Left kidney (tissue), 2 donors: ENCODE results near the gene ROBO1. TPM values are rescaled to one million over a fixed set of nuclear protein-coding genes. Genes with fewer than 3 reads are reported as not detected.

ENCODE experiments used
- DNase-seq: peaks from one replicate; pipeline ENCODE4 v3.0.0-alpha.2; 2013
- polyA plus RNA-seq: library from polyadenylated mRNA; unstranded; fragments of 120-200 nt; gene quantifications from one replicate; pipeline ENCODE4 v1.2.1, GENCODE V29; 2013; ENCODE audit not compliant: insufficient read length

ROBO1 gene
- polyA plus RNA-seq, 1 donor, result 130 TPM

DNA sequence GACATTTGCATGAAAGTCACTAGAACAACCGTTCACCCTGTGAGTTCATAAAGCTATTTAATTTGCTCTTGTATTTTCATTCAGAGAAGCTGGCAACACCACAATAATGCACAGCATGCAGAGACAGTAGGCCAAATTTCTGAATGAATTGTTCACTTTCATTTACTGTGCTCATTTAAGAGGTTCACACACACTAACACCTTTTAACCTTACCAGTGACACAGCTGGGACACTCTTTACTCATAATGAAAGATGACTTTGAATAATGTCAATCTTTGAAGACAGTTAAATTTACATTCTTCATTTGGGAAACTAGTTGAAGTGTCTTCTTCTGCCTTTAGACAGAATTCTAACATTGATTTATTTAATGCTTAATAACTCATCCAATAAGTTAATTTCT is 95.7 kb downstream of the ROBO1 start:
- DNase-seq, result no peak

DNA sequence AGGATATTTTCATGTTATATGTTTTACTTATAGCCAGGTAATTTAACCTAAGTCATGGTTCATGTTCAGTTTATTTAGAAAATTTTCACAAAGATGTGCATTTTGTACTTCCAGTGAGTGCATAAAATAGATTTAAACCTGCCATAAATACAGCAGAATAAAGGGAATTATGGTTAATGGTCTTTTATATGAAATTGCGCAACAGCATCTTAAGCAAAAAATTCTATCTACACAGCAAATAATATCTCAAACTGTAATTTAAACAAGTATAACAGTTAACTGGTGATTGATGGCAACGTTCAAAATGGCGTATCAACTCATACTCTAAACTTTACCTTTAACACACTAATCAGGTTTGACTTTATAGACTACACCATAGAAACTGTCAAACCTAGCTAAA is 97.6 kb downstream of the ROBO1 start:
- no peak for DNase-seq

GRCh38 chr3:79664455-79664854 is 103.3 kb downstream of the ROBO1 start:
- no peak for DNase-seq

DNA sequence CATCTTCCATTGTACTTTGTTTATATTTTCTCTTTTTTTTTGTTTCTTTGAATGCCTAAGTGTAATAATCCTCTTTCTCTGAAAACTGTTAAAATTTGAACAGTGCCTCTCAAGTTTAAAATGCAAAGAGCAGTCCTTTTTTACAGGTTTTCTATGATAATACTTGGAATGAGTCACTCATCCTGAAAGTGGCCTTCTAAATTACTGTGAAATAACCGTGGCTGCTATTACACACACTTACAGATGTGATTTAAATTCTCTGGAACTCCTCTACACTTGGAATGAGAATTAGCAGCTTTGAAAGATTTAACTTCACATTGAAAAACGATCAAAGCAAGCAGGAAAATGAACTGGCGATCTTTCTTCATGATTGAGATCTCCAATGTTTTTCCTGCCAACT is 105.9 kb downstream of the ROBO1 start:
- DNase-seq, result no peak

- DNase-seq, result no peak
Observed at GRCh38 chr3:79657076-79657475, 110.7 kb downstream of the ROBO1 start.

- DNase-seq, result no peak
Observed at GRCh38 chr3:79654019-79654418, 113.8 kb downstream of the ROBO1 start.

DNA sequence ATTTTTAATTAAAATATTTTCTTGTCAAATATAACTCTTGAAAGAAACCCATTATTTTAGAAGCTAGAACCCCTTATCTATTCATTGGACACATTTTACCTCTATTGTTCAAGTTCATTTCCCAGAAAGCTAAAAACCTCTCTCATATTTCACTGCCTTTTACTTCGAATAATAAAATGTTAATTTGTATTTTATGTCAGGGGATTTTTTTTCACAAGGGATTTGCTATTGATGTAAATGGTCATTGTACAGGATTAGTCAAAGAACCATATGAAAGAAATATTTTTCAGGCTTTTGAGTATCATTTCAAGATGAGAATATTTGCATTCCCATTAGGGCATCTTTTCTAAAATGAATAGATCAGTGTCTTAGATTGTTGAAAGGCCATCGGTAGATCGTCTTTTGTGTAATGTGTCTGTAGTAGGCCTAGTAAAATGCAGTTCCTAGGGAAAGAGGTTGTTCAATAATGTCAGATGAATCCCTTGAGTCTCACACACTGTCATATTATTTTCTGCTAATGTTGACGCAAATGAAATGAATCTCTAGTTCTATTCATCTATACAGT is 114.5 kb downstream of the ROBO1 start:
- no peak for DNase-seq

DNA sequence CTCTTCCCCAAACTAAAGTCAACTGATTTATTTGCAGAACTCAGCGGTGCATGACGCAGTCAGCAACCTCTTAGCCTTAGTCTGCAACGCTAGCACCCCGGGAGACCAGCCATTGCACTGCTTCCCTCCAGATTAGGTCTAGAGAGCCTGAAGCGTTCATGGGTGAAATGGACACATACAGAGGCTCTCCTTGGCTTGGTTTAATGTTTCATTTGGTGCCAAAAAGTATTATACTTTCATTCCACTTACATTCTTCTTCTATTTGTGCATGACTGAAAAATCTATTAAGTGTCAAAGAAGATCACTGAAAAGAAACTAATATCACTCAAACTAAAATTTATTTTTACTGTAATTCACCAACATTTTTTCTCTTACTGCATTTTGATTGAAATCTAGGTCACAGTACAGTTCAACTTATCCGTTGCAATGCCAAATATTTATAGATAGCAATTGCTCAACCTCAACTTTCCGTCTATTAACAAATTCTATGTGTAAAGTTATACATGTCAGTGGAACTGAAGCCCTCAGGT is 116.2 kb downstream of the ROBO1 start:
- DNase-seq, result peak; percentile 55

DNA sequence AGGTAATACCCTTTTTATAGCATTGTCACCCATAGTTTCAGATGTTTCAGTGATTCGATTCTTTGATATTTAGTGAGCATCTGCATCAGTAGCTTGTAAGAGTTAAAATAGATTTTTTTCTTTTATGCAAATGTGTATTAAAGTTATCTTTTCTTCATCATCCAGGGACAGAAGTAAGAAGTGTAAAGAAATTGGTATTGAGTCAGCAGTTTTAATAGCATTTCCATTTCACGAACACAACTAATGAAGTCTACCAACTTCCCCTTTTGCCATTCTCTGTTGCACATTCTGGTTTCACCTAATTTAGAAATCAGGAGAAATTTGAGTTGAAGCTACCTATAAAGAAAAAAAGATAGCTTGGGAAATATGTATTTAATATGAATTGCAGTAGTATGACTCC is 127.9 kb downstream of the ROBO1 start:
- DNase-seq, result no peak

GRCh38 chr3:79636372-79636771 is 131.4 kb downstream of the ROBO1 start:
- no peak for DNase-seq

- no peak for DNase-seq
Observed at GRCh38 chr3:79632842-79633241, 135.0 kb downstream of the ROBO1 start.

- no peak for DNase-seq
Observed at GRCh38 chr3:79618883-79619282, 148.9 kb downstream of the ROBO1 start.

- DNase-seq, result no peak
Observed at GRCh38 chr3:79606414-79606813, 161.4 kb downstream of the ROBO1 start.

DNA sequence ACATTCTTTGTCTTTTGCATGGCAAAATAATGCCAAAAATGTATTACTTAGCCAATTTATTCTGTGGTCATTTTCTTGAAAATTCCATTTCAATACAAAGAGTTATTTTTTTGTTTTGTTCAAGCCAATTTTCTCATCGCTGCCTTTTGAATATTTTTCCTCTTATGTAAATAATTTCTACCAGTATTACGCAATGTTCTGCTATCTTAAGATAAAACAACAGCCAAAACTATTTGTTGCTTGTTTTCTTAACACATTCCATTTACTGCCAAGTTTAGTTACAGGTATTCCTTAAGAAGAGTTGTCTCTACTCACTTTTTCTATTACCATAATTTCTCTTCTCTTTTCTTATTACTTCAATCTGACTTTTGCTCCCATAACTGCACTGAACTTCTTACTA is 163.1 kb downstream of the ROBO1 start:
- no peak for DNase-seq

DNA sequence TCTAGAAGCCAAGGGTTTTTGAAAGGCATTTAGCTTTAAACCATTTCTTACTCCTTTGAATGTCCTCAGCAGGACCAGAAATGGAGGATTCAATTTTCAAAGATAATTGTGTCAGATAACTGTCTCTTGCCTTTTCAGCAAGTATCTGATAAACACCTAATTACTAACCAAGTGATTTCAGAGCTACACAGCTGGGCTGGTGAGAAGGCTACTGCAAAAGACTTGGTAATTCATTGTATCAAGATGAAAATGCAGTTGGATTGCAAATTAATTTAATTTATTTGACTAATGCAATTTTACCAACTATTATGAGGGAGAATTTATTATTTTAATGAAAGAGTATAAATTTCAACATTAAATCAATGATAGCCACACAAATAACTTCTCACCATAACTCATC is 165.4 kb downstream of the ROBO1 start:
- DNase-seq, result no peak

- no peak for DNase-seq
Observed at GRCh38 chr3:79598594-79598993, 169.2 kb downstream of the ROBO1 start.

DNA sequence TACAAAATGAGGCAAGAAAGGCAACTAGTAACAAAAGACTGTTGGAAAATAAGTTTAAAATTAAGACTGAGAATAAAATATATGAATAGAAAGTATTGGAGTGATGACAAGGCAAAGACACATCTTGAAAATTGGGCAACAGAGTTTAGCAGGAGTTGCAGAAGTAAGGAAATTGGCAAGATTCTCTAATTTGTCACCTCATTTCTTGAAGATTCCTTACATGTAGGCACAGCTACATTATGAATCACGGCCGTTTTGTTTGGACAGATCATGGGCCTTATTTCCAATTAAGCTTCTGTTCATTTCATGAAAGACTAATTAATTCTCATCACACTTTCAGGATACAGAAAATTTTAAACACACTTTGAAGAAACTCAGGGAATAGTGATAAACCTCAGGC is 170.1 kb downstream of the ROBO1 start:
- DNase-seq, result no peak

DNA sequence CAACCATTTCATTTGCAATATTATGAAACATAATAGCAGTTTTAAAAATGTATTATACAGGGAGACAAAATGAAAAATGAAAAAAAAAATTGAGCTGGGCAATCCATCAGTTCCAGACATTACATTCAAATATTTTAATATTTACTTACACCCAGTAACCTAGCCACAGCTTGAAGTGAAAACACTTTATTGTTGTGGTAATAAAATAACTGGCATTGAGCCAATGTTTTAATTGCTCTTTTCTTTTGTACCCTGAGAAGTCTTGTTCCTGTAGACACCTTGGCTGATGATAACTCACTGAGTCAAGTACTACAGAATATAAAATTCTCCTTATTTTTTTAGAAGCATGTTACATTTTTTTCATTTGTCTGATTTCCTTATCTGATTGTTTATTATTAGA is 180.6 kb downstream of the ROBO1 start:
- DNase-seq, result no peak

- DNase-seq, result no peak
Observed at GRCh38 chr3:79586232-79586631, 181.6 kb downstream of the ROBO1 start.

DNA sequence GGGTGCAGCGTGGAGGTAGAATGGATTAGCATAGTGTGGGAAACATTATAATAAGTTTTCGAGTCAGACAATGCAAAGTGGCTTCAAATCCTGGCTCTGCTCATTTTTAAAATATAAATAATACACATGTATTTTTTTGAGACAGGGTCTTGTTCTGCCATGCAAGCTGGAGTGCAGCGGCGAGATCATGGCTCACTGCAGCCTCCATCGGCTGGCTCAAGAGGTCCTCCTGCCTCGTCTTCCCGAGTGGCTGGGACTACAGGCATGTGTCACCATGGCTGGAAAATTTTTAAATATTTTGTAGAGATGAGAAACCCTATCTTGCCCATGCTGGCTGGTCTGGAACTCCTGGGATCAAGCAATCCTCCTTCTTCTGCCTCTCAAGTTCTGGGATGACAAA is 194.9 kb downstream of the ROBO1 start:
- no peak for DNase-seq

GRCh38 chr3:79568938-79569337 is 198.9 kb downstream of the ROBO1 start:
- DNase-seq, result no peak

GRCh38 chr3:79564192-79564591 is 203.6 kb downstream of the ROBO1 start:
- peak; percentile 19 for DNase-seq

- no peak for DNase-seq
Observed at GRCh38 chr3:79560698-79561097, 207.1 kb downstream of the ROBO1 start.

DNA sequence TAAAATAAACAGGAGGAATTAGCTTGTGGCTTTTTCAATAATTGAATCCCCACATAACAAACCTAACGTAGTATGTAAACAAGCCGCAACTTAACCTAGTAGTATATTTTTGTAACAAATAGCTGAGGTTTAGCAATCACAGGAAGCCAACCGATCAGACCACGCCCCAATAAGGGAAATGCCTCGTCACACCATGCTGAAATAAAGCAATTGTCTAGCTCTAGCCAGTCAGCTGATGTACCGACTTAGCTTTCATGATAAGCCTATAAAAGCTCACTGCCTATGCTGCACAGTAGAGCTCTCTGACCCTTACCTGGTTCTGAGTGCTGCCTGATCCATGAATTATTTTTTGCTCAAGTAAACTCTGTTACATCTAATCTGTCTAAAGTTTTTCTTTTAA is 208.9 kb downstream of the ROBO1 start:
- DNase-seq, result no peak

GRCh38 chr3:79555655-79556054 is 212.1 kb downstream of the ROBO1 start:
- DNase-seq, result no peak
